Measurements from ENCODE around the gene ADAM22.

ADAM22 gene

DNA sequence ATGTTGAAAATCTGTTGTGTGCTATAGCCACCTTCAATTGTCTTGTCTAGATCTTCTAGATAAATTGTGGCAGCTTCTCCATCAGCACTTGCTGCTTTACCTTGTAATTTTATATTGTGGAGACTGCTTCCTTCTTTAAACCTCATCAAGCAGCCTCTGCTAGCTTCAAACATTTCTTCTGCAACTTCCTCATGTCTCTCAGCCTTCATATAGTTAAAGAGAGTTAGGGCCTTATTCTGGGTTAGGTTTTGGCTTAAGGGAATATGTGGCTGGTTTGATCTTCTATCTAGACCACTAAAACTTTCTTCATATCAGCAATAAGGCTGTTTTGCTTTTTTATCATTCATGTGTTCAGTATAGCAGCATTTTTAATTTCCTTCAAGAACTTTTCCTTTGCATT is 128.2 kb downstream of the ADAM22 start:
- H3K27me3 ChIP-seq = no peaks in the 10 kb centered on the region
- no peak for TF ChIP-seq CTCF (IDR thresholded peaks at IDR 0.05; ENCODE audit: low read depth, low read length)
- H3K9me3 ChIP-seq = no peaks in the 10 kb centered on the region
- DNase-seq = no peak
- H3K4me1 ChIP-seq = 0 out of 2 replicates have a peak, but pooled peaks cover 2% of the 10 kb centered on the region
- peaks cover 2% of the 10 kb centered on the region; the same call in 1 of the 2 replicates for H3K36me3 ChIP-seq
- no peak overlapping the region for H3K4me3 ChIP-seq (ENCODE audit: low read depth, low read length)

- Histone ChIP-seq H3K36me3 (no peaks in the 10 kb centered on the region), H3K27me3 (no peaks in the 10 kb centered on the region), H3K9me3 (no peaks in the 10 kb centered on the region), H3K4me3 (ENCODE audit: low read depth, low read length) (no peak overlapping the region), H3K4me1 (peaks cover 2% of the 10 kb centered on the region; the same call in 1 of the 2 replicates)
- no peak for TF ChIP-seq CTCF (IDR thresholded peaks at IDR 0.05; ENCODE audit: low read depth, low read length)
- DNase-seq = no peak
Observed at GRCh38 chr7:88069093-88069492, 135.0 kb downstream of the ADAM22 start.

- no peak for DNase-seq
- Histone ChIP-seq H3K36me3 (no peaks in the 10 kb centered on the region), H3K27me3 (no peaks in the 10 kb centered on the region), H3K4me1 (no peaks in the 10 kb centered on the region; the same call in 1 of the 2 replicates), H3K9me3 (no peaks in the 10 kb centered on the region), H3K4me3 (ENCODE audit: low read depth, low read length) (no peak overlapping the region)
- no peak for TF ChIP-seq CTCF (IDR thresholded peaks at IDR 0.05; ENCODE audit: low read depth, low read length)
Observed at GRCh38 chr7:88071994-88072714, 138.1 kb downstream of the ADAM22 start.

DNA sequence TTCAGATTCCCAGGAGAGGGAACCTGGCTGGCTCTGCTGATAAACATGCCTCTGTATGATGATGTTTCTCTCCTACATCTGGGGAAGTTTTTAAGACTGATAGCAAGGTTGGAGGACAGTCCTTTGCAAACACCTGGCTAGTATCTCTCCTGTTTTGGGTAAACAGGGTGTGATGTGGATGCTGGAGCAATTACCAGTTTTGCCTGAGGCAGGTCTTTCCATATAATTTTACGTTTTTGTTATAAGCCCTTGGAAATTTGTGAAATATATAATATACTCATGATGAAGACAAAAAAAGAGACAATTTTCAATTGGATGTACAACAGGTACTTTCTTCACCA is 138.6 kb downstream of the ADAM22 start:
- H3K4me1 ChIP-seq = no peaks in the 10 kb centered on the region; the same call in 1 of the 2 replicates
- no peaks in the 10 kb centered on the region for H3K9me3 ChIP-seq
- no peak for TF ChIP-seq CTCF (IDR thresholded peaks at IDR 0.05; ENCODE audit: low read depth, low read length)
- H3K36me3 ChIP-seq = no peaks in the 10 kb centered on the region
- H3K27me3 ChIP-seq = no peaks in the 10 kb centered on the region
- no peak for DNase-seq
- no peak overlapping the region for H3K4me3 ChIP-seq (ENCODE audit: low read depth, low read length)

DNA sequence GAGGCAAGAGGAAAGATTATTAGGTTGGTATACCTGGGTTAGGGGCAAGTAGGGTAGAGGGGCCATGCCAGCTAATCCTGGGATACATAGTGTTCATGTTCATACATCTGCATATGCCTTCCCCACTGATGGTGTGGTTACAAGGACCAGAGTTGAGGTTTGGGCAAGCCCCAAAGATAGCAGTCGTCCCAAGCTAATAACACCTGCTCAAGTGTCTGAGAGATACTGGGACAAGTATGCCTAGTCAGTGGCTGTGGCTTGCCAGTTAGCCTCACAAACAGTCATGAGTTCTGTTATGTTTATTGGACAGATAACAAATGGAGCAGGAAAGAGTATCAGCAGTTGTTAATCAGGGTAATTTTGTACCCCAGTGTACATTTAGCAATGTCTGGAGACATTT is 139.6 kb downstream of the ADAM22 start:
- no peaks in the 10 kb centered on the region for H3K27me3 ChIP-seq
- no peak for TF ChIP-seq CTCF (IDR thresholded peaks at IDR 0.05; ENCODE audit: low read depth, low read length)
- H3K4me1 ChIP-seq = no peaks in the 10 kb centered on the region; the same call in 1 of the 2 replicates
- no peaks in the 10 kb centered on the region for H3K36me3 ChIP-seq
- no peak overlapping the region for H3K4me3 ChIP-seq (ENCODE audit: low read depth, low read length)
- DNase-seq = no peak
- H3K9me3 ChIP-seq = no peaks in the 10 kb centered on the region

DNA sequence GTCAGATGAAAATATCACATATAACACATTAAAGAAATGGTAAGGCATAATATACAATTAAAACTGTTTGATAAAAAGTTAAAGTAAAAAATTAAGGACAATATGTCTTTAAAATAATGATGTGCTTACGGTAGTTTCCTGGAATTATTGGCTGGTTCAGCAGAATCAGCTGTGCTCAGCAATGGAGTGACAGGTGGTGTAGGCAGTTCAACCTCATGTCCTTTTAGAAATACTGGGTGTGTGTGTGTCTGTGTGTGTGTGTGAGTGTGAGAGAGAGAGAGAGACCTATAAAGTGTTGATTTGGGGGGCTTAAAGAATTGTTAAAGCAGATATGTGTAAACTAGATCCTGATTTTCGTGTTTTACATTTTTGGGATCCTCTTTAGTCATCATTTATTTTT is 141.2 kb downstream of the ADAM22 start:
- no peaks in the 10 kb centered on the region for H3K27me3 ChIP-seq
- no peaks in the 10 kb centered on the region for H3K9me3 ChIP-seq
- no peak overlapping the region for H3K4me3 ChIP-seq (ENCODE audit: low read depth, low read length)
- DNase-seq = no peak
- TF ChIP-seq CTCF (IDR thresholded peaks at IDR 0.05; ENCODE audit: low read depth, low read length) = no peak
- H3K4me1 ChIP-seq = no peaks in the 10 kb centered on the region; the same call in 1 of the 2 replicates
- no peaks in the 10 kb centered on the region for H3K36me3 ChIP-seq

Measured in BE2C (cell line).